LNCAP (cell line): ENCODE data around the gene GPR180.

Experiments used
- TF ChIP-seq, protein P1 (sequence below): fragments of 450-650 bp; IDR thresholded peaks from 2 replicates; pipeline ENCODE4 v1.5.1; 2017; ENCODE audit warnings: mild to moderate bottlenecking

Gene GPR180

DNA sequence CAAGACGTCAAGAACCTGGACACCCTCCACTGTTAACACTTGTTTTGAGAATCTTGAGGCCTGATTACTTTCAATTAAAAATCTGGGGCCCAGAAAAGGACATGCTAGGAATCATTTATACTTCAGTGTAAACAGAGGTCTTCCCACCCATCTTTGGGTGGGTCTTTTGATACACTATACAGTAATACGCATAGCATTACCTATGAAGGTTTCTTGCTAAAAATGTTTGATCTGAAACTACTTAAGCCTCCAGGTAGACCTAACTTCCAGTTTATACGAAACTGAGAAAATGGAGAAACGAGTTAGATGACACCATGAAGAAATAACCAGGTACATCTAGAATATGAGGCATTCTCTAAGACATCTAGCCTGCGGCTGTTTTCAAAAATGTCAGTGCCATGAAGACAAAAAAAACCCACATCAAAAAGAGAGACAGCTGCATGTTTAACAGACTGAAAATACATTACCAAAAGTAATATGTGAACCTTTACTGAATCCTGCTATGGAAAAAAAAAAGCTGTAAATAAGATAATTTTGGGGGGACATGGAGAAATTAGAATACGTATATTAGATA lies 42.3 kb upstream of the GPR180 start:
- TF ChIP-seq, protein P1, sequence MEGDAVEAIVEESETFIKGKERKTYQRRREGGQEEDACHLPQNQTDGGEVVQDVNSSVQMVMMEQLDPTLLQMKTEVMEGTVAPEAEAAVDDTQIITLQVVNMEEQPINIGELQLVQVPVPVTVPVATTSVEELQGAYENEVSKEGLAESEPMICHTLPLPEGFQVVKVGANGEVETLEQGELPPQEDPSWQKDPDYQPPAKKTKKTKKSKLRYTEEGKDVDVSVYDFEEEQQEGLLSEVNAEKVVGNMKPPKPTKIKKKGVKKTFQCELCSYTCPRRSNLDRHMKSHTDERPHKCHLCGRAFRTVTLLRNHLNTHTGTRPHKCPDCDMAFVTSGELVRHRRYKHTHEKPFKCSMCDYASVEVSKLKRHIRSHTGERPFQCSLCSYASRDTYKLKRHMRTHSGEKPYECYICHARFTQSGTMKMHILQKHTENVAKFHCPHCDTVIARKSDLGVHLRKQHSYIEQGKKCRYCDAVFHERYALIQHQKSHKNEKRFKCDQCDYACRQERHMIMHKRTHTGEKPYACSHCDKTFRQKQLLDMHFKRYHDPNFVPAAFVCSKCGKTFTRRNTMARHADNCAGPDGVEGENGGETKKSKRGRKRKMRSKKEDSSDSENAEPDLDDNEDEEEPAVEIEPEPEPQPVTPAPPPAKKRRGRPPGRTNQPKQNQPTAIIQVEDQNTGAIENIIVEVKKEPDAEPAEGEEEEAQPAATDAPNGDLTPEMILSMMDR: no peak

DNA sequence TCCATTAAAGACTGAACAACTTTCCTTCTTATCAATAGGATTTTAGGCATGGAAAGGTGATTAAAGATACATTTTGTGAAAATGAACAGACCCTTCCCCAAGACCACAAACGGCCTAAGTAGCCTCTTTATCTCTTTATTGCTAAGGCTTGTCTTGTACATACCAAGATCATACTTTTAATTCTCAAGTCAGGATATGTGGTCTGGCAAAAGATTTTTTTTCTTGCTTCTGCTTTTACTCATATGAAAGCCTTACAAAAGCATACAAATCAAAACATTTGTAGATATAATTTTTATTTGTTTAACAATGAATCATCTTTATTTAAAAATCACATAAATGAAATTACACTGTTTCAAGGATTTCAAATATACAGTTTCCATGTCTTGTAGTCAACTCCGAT lies 41.5 kb upstream of the GPR180 start:
- TF ChIP-seq, protein P1: no peak

DNA sequence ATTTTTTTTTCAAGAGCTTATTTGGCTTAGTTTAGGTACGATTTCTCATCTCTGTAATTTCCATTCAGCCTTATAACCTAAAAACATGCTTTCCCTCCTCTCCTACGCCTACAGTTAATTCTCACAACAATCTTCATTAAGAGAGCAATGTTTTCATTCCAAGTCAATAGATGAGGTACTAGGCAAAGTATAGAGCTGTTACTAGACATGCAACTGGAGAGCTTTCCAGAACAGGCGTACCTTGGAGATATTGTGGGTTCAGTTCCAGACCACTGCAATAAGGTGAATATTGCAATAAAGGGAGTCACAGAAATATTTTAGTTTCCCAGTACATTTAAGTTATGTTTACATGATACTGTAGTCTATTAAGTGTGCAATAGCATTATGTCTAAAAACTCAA lies 40.5 kb upstream of the GPR180 start:
- TF ChIP-seq, protein P1: no peak

GRCh38 chr13:94567581-94567980 lies 34.1 kb upstream of the GPR180 start:
- TF ChIP-seq, protein P1: no peak

- TF ChIP-seq, protein P1: no peak
These were observed 33.2 kb upstream of the GPR180 start for GRCh38 chr13:94568443-94568842.

GRCh38 chr13:94569615-94570014 lies 32.0 kb upstream of the GPR180 start:
- TF ChIP-seq, protein P1: no peak

DNA sequence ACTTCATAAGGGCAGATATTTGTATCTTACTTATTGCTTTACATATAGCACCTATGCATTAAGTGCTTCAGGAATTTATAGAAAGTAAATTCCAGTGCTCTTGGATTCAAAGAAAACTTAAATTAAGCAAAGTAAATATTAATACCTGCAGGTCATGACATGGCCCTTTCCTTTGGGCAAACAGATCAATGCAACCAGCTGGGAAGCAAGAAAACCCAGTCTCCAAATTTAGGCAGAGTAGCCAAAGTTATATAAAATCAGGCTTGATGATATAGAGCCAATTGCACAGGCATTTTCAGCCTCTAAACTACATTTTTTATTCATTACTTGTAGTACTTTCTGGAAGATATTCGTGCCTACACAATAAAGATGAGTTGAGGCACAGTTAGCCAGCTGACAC lies 22.6 kb upstream of the GPR180 start:
- TF ChIP-seq, protein P1: no peak

GRCh38 chr13:94583926-94584325 lies 17.7 kb upstream of the GPR180 start:
- TF ChIP-seq, protein P1: no peak
